H1 (cell line): Measurements from ENCODE around the gene HDAC9. TPM values are rescaled to one million over a fixed set of nuclear protein-coding genes. Genes with fewer than 3 reads are reported as not detected.

Source experiments
- CTCF ChIA-PET: fragments of 300-600 bp; sonication (Branson Sonifier 250); formaldehyde crosslinking; loops from one replicate; lab custom pipeline; 2021; ENCODE audit not compliant: partially characterized antibody; lab: Charles Lee
- POLR2A ChIA-PET: fragments of 300-600 bp; sonication (Branson Sonifier 250); formaldehyde crosslinking; loops from one replicate; lab custom pipeline; 2021; ENCODE audit warnings: inconsistent platforms; ENCODE audit not compliant: partially characterized antibody; lab: Charles Lee
- DNase-seq, 2 experiments: peaks; one replicate each; pipeline versions ENCODE4 v3.0.0 to v3.0.0-alpha.2; 2010 to 2022; ENCODE audit warnings: low spot score in 2 of 2, low read depth in 1 of 2, mixed read lengths in 1 of 2
- FAIRE-seq: peaks from 2 replicates; lab custom pipeline; 2011; peaks lifted over from hg19 to GRCh38; lab: Jason Lieb, UNC
- H2AFZ ChIP-seq: 2 replicates; pipeline ENCODE4 v1.8.1; 2012; ENCODE audit warnings: low read length, inconsistent platforms
- H2AK5ac ChIP-seq: 2 replicates; pipeline ENCODE4 v1.6.1; 2013; ENCODE audit warnings: low read depth, low read length
- H2BK120ac ChIP-seq: replicated peaks from 2 replicates; pipeline ENCODE3; 2013; ENCODE audit warnings: low read depth, low read length, inconsistent platforms
- H2BK12ac ChIP-seq: 2 replicates; pipeline ENCODE4 v1.6.1; 2013; ENCODE audit warnings: low read depth, low read length
- H2BK15ac ChIP-seq: 2 replicates; pipeline ENCODE4 v1.6.1; 2013; ENCODE audit warnings: low read length
- H2BK20ac ChIP-seq: 2 replicates; pipeline ENCODE4 v1.6.1; 2013; ENCODE audit warnings: low read length
- H2BK5ac ChIP-seq: 2 replicates; pipeline ENCODE4 v1.6.1; 2013; ENCODE audit warnings: low read depth, low read length
- H3K14ac ChIP-seq: 2 replicates; pipeline ENCODE4 v1.6.1; 2013; ENCODE audit warnings: inconsistent platforms; ENCODE audit not compliant: insufficient read length
- H3K18ac ChIP-seq: 2 replicates; pipeline ENCODE4 v1.6.1; 2013; ENCODE audit warnings: low read length; ENCODE audit errors: extremely low read depth
- H3K23ac ChIP-seq: 2 replicates; pipeline ENCODE4 v1.6.1; 2013; ENCODE audit warnings: inconsistent platforms; ENCODE audit not compliant: insufficient read length
- H3K23me2 ChIP-seq: 2 replicates; pipeline ENCODE4 v1.6.1; 2013; ENCODE audit warnings: low read depth, low read length
- H3K27ac ChIP-seq: 2 replicates; pipeline ENCODE4 v1.6.1; 2011; ENCODE audit warnings: low read depth, low read length, inconsistent platforms
- H3K27me3 ChIP-seq, 4 experiments: replicated peaks in 1 of 4; 1 replicate in 1 of 4; 2 replicates in 3 of 4; pipeline versions ENCODE4 v1.6.1 to v1.8.1; 2011 to 2013; ENCODE audit warnings: low read length in 3 of 4, mild to moderate bottlenecking in 3 of 4, inconsistent platforms in 2 of 4, mixed read lengths in 2 of 4, moderate library complexity in 1 of 4; ENCODE audit not compliant: control insufficient read depth in 3 of 4, insufficient read depth in 3 of 4; ENCODE audit errors: extremely low read depth in 1 of 4
- H3K36me3 ChIP-seq, 4 experiments: 2 replicates each; pipeline versions ENCODE4 v1.6.1 to v1.8.1; 2011 to 2013; ENCODE audit warnings: mild to moderate bottlenecking in 4 of 4, low read length in 3 of 4, moderate library complexity in 2 of 4, control low read depth in 1 of 4, inconsistent platforms in 1 of 4; ENCODE audit not compliant: insufficient read depth in 4 of 4, control insufficient read depth in 2 of 4
- H3K4ac ChIP-seq: replicated peaks from 2 replicates; pipeline ENCODE3; 2013; ENCODE audit warnings: low read length, low read depth, mixed read lengths, inconsistent platforms; ENCODE audit not compliant: insufficient read length
- H3K4me1 ChIP-seq, 4 experiments: replicated peaks in 1 of 4; 1 replicate in 1 of 4; 2 replicates in 3 of 4; pipeline versions ENCODE4 v1.6.1 to v1.8.1; 2011 to 2013; ENCODE audit warnings: low read length in 3 of 4, inconsistent platforms in 2 of 4, mixed read lengths in 1 of 4; ENCODE audit not compliant: insufficient read depth in 4 of 4, control insufficient read depth in 3 of 4
- H3K4me2 ChIP-seq, 2 experiments: 2 replicates each; pipeline versions ENCODE4 v1.6.1 to v1.8.1; 2011 to 2013; ENCODE audit warnings: low read depth in 2 of 2, low read length in 2 of 2, control low read depth in 1 of 2, inconsistent platforms in 1 of 2, mild to moderate bottlenecking in 1 of 2; ENCODE audit not compliant: insufficient read depth in 1 of 2
- H3K4me3 ChIP-seq, 4 experiments: fragments of 200-600, 300-600 bp in 1 of 4; sonication (generic), shearing (Covaris generic), sonication (Bioruptor Twin) in 1 of 4; 2 replicates each; pipeline versions ENCODE4 v1.5.1 to v1.8.1; 2011 to 2016; ENCODE audit warnings: low read length in 4 of 4, low read depth in 3 of 4, control low read depth in 2 of 4, inconsistent platforms in 2 of 4, mild to moderate bottlenecking in 2 of 4, mixed read lengths in 1 of 4, moderate library complexity in 1 of 4; ENCODE audit not compliant: insufficient read depth in 2 of 4; ENCODE audit errors: extremely low read depth in 1 of 4
- H3K56ac ChIP-seq: replicated peaks from 2 replicates; pipeline ENCODE3; 2013; ENCODE audit warnings: low read depth, mild to moderate bottlenecking, mixed read lengths, low read length, inconsistent platforms; ENCODE audit not compliant: insufficient read length
- H3K79me1 ChIP-seq: 2 replicates; pipeline ENCODE4 v1.6.1; 2013; ENCODE audit warnings: low read depth, low read length, control low read depth
- H3K79me2 ChIP-seq, 2 experiments: 2 replicates each; pipeline versions ENCODE4 v1.6.1 to v1.8.1; 2012 to 2013; ENCODE audit warnings: low read length in 2 of 2, mild to moderate bottlenecking in 2 of 2, inconsistent platforms in 1 of 2; ENCODE audit not compliant: insufficient read depth in 2 of 2, control insufficient read depth in 1 of 2
- H3K9ac ChIP-seq, 4 experiments: replicated peaks in 1 of 4; 1 replicate in 1 of 4; 2 replicates in 3 of 4; pipeline versions ENCODE4 v1.6.1 to v1.8.1; 2011 to 2013; ENCODE audit warnings: low read depth in 3 of 4, low read length in 3 of 4, control low read depth in 2 of 4, mild to moderate bottlenecking in 2 of 4, moderate library complexity in 2 of 4, inconsistent platforms in 1 of 4; ENCODE audit errors: extremely low read depth in 1 of 4
- H3K9me3 ChIP-seq, 2 experiments: 2 replicates each; pipeline versions ENCODE4 v1.6.1 to v1.8.1; 2012 to 2013; ENCODE audit warnings: mild to moderate bottlenecking in 2 of 2, moderate library complexity in 2 of 2, control low read depth in 1 of 2, inconsistent platforms in 1 of 2, low read depth in 1 of 2, low read length in 1 of 2, mixed read lengths in 1 of 2; ENCODE audit not compliant: insufficient read depth in 2 of 2
- H4K20me1 ChIP-seq, 2 experiments: replicated peaks in 1 of 2; 2 replicates each; pipeline versions ENCODE3 to v1.8.1; 2011 to 2013; ENCODE audit warnings: inconsistent platforms in 2 of 2, low read length in 2 of 2, mild to moderate bottlenecking in 1 of 2; ENCODE audit not compliant: insufficient read depth in 2 of 2, control insufficient read depth in 1 of 2
- H4K5ac ChIP-seq: 2 replicates; pipeline ENCODE4 v1.6.1; 2013; ENCODE audit warnings: low read length, low read depth, mixed read lengths, inconsistent platforms; ENCODE audit not compliant: insufficient read length
- H4K8ac ChIP-seq: 2 replicates; pipeline ENCODE4 v1.8.0; 2013; ENCODE audit warnings: mild to moderate bottlenecking, moderate library complexity, low read length, inconsistent platforms; ENCODE audit not compliant: insufficient read depth; ENCODE audit errors: extremely low read depth
- H4K91ac ChIP-seq: replicated peaks from 2 replicates; pipeline ENCODE3; 2013; ENCODE audit warnings: low read length, mixed read lengths, inconsistent platforms; ENCODE audit not compliant: insufficient read length
- RNF2 ChIP-seq: fragments of 200-900, 300-1000 bp; sonication (generic); IDR thresholded peaks from 2 replicates; pipeline ENCODE4 v1.7.1; 2016; ENCODE audit warnings: borderline replicate concordance, low read depth, mild to moderate bottlenecking, antibody characterized with exemption, low read length; ENCODE audit not compliant: poor library complexity, severe bottlenecking; ENCODE audit errors: missing control alignments
- TAF7 ChIP-seq: optimal IDR thresholded peaks from 2 replicates; pipeline ENCODE3; 2011; ENCODE audit warnings: low read depth, mild to moderate bottlenecking, inconsistent platforms, low read length, moderate library complexity, borderline replicate concordance
- WGBS, 2 experiments: shearing (Covaris generic) in 1 of 2; methylation state at CpG; one replicate each; pipeline versions ENCODE4 v1.1.6 to v1.1.7; 2013 to 2015; ENCODE audit warnings: low lambda C conversion rate in 2 of 2, mixed read lengths in 2 of 2, inconsistent platforms in 1 of 2, low coverage in 1 of 2, missing lambda C conversion rate in 1 of 2; ENCODE audit not compliant: insufficient replicate concordance in 2 of 2, insufficient coverage in 1 of 2, insufficient read length in 1 of 2; ENCODE audit errors: extremely low coverage in 1 of 2, missing lambda C conversion rate in 1 of 2; 5-methylcytosine and 5-hydroxymethylcytosine counted together
- polyA plus RNA-seq, 7 experiments: library from polyadenylated mRNA; depleted of rRNA in 3 of 7; stranded (reverse) in 5 of 7; unstranded in 2 of 7; fragments of >200 nt in 5 of 7; fragments of 200-250 nt in 2 of 7; gene quantifications; 1 replicate in 5 of 7; 2 replicates in 1 of 7; 4 replicates in 1 of 7; pipeline versions ENCODE4 v1.2.1 to v1.2.3, GENCODE V29; 2011 to 2013; ENCODE audit warnings: missing spikeins in 2 of 7, mixed read lengths in 2 of 7
- total RNA-seq: library from RNA; stranded (reverse); fragmentation: NEBNext Ultra II Directional; extraction: Animal tissue kit (Norgen Biotek cat#: 25700); gene quantifications from 2 replicates; pipeline ENCODE4 v1.2.1, GENCODE V29; 2021

Gene HDAC9
- total and polyA plus RNA-seq, 2 of the 8 experiments (the other 6 are each of a cell fraction or from before 2014, with no cell fraction given), result 9.5 to 13.1 TPM

DNA sequence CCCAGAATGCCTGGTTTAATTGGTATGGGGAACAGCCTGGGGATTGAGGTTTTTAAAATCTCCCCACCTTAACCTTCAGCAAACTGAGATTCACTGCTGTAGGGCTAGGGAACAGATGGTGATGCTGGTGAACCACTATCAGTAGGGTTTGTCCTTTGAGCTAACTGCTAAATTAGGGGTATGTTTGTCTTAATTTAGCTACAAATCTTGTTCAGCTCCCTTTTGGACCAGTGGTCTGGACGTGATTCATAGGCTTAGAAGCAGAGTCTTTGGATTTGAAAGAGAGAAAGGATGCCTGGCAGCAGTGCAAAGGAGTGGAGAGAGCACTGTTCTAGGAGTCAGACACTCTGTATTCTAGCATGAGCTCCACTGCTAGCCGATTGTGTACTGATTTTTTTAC lies 2.8 kb downstream of the HDAC9 start:
- Histone ChIP-seq H3K79me2 (peaks cover 0 to 21% of the 10 kb centered on the region in 2 experiments; a peak in 2 of 4 replicates), H3K36me3 (no peaks in the 10 kb centered on the region), H2AK5ac (no peak overlapping the region), H2AFZ (no peak overlapping the region), H3K9ac (no peak overlapping the region), H3K18ac (no peak overlapping the region), H3K56ac (no peak overlapping the region), H3K23ac (no peak overlapping the region), H3K14ac (no peak overlapping the region), H2BK5ac (no peak overlapping the region), H2BK15ac (no peak overlapping the region), H2BK120ac (no peak overlapping the region), H3K4me3 (peak overlapping the region in 1 of 4 experiments; percentile 26; a peak in 1 of 8 replicates), H3K9me3 (no peaks in the 10 kb centered on the region), H4K5ac (no peak overlapping the region), H3K4me2 (peak overlapping the region in 1 of 2 experiments; percentile 29; a peak in 2 of 4 replicates), H3K79me1 (no peaks in the 10 kb centered on the region), H3K4ac (no peak overlapping the region), H2BK12ac (no peak overlapping the region), H3K23me2 (peaks cover 8% of the 10 kb centered on the region), H2BK20ac (no peak overlapping the region), H3K27ac (no peak overlapping the region), H4K91ac (no peak overlapping the region), H4K20me1 (no peaks in the 10 kb centered on the region), H3K27me3 (no peaks in the 10 kb centered on the region), H4K8ac (no peak overlapping the region), H3K4me1 (peaks cover 2 to 10% (median 9%) of the 10 kb centered on the region in 4 experiments; a peak in 4 of 7 replicates)
- ChIA-PET POLR2A (interaction anchor here (5.7 kb wide), 1 partner anchor 9 kb away, joined by 47 read pairs; no protein-coding TSS in a partner anchor), CTCF (interaction anchor here (0.9 to 3.7 kb wide), 7 partner anchors 10 to 146 kb away, joined by 3 to 26 read pairs (median 4); no protein-coding TSS in a partner anchor)
- WGBS, 2 experiments, result 80% methylated on average over 2 of the region's 2 CpGs; no CpG with 5 or more reads in 1 of the 2 experiments
- DNase-seq (no peak), FAIRE-seq (no peak)
- no peak for TF ChIP-seq TAF7
- no peak for TF ChIP-seq RNF2
